Astrocyte (in vitro differentiated cells and primary cell): ENCODE data around the gene EDRF1. TPM values are rescaled to one million over a fixed set of nuclear protein-coding genes. Genes with fewer than 3 reads are reported as not detected.

Experiments used
- DNase-seq: peaks from one replicate; pipeline ENCODE4 v3.0.0-alpha.2; 2010; ENCODE audit warnings: low read depth
- FAIRE-seq: peaks from 2 replicates; lab custom pipeline; 2011; peaks lifted over from hg19 to GRCh38; lab: Jason Lieb, UNC
- H2AFZ ChIP-seq: 2 replicates; pipeline ENCODE4 v1.6.0; 2012; ENCODE audit warnings: low read depth, low read length, inconsistent platforms
- H3K27ac ChIP-seq: 2 replicates; pipeline ENCODE4 v1.5.1; 2011; ENCODE audit warnings: low read depth, low read length, inconsistent platforms
- H3K27me3 ChIP-seq: 2 replicates; pipeline ENCODE4 v1.6.0; 2011; ENCODE audit warnings: low read length, inconsistent platforms; ENCODE audit not compliant: insufficient read depth
- H3K36me3 ChIP-seq: 2 replicates; pipeline ENCODE4 v1.5.1; 2011; ENCODE audit warnings: low read length, inconsistent platforms; ENCODE audit not compliant: insufficient read depth
- H3K4me1 ChIP-seq: 2 replicates; pipeline ENCODE4 v1.5.1; 2011; ENCODE audit warnings: low read length, inconsistent platforms; ENCODE audit not compliant: insufficient read depth
- H3K4me2 ChIP-seq: 2 replicates; pipeline ENCODE4 v1.6.0; 2012; ENCODE audit warnings: low read length, inconsistent platforms
- H3K4me3 ChIP-seq: 2 replicates; pipeline ENCODE4 v1.5.1; 2011; ENCODE audit warnings: low read depth, mild to moderate bottlenecking, low read length, inconsistent platforms; ENCODE audit not compliant: insufficient read depth
- H3K79me2 ChIP-seq: 2 replicates; pipeline ENCODE4 v1.6.0; 2012; ENCODE audit warnings: mild to moderate bottlenecking, low read length, inconsistent platforms; ENCODE audit not compliant: insufficient read depth
- H3K9ac ChIP-seq: 2 replicates; pipeline ENCODE4 v1.6.0; 2012; ENCODE audit warnings: mild to moderate bottlenecking, low read length, inconsistent platforms
- H3K9me3 ChIP-seq: 2 replicates; pipeline ENCODE4 v1.5.1; 2012; ENCODE audit warnings: low read depth, mild to moderate bottlenecking, low read length, inconsistent platforms; ENCODE audit not compliant: insufficient read depth
- H4K20me1 ChIP-seq: 2 replicates; pipeline ENCODE4 v1.6.0; 2012; ENCODE audit warnings: low read length, inconsistent platforms; ENCODE audit not compliant: insufficient read depth
- H3K27ac Mint-ChIP-seq: one replicate; pipeline ENCODE4 v1.8.0; 2021; ENCODE audit warnings: mild to moderate bottlenecking, mixed read lengths; ENCODE audit not compliant: unreplicated experiment
- H3K27me3 Mint-ChIP-seq: one replicate; pipeline ENCODE4 v1.8.0; 2021; ENCODE audit warnings: low read depth, mixed read lengths; ENCODE audit not compliant: unreplicated experiment
- H3K36me3 Mint-ChIP-seq: one replicate; pipeline ENCODE4 v1.8.0; 2021; ENCODE audit warnings: low read depth, mixed read lengths; ENCODE audit not compliant: unreplicated experiment
- H3K4me1 Mint-ChIP-seq: one replicate; pipeline ENCODE4 v1.8.0; 2021; ENCODE audit warnings: low read depth, mixed read lengths; ENCODE audit not compliant: unreplicated experiment
- H3K4me3 Mint-ChIP-seq: one replicate; pipeline ENCODE4 v1.8.0; 2021; ENCODE audit warnings: mild to moderate bottlenecking, moderate library complexity, mixed read lengths; ENCODE audit not compliant: unreplicated experiment
- H3K9me3 Mint-ChIP-seq: one replicate; pipeline ENCODE4 v1.8.0; 2021; ENCODE audit warnings: mild to moderate bottlenecking, mixed read lengths; ENCODE audit not compliant: unreplicated experiment
- EZH2 ChIP-seq: IDR thresholded peaks from 2 replicates; pipeline ENCODE4 v1.6.1; 2012; ENCODE audit warnings: mild to moderate bottlenecking, low read length, inconsistent platforms; ENCODE audit not compliant: insufficient read depth
- total RNA-seq: library from RNA; stranded (reverse); gene quantifications from 2 replicates; pipeline ENCODE4 v1.2.1, GENCODE V29; 2021
- TF ChIP-seq, protein P1 (sequence below): IDR thresholded peaks from 2 replicates; pipeline ENCODE4 v1.5.1; 2011; ENCODE audit warnings: low read depth, mild to moderate bottlenecking, inconsistent platforms, low read length, moderate library complexity; ENCODE audit not compliant: insufficient read depth

The EDRF1 gene
- total RNA-seq, 1 donor from 2014 or later: 25.7 TPM

GRCh38 chr10:125762692-125763648 lies 43.5 kb downstream of the EDRF1 start:
- TF ChIP-seq, protein P1, sequence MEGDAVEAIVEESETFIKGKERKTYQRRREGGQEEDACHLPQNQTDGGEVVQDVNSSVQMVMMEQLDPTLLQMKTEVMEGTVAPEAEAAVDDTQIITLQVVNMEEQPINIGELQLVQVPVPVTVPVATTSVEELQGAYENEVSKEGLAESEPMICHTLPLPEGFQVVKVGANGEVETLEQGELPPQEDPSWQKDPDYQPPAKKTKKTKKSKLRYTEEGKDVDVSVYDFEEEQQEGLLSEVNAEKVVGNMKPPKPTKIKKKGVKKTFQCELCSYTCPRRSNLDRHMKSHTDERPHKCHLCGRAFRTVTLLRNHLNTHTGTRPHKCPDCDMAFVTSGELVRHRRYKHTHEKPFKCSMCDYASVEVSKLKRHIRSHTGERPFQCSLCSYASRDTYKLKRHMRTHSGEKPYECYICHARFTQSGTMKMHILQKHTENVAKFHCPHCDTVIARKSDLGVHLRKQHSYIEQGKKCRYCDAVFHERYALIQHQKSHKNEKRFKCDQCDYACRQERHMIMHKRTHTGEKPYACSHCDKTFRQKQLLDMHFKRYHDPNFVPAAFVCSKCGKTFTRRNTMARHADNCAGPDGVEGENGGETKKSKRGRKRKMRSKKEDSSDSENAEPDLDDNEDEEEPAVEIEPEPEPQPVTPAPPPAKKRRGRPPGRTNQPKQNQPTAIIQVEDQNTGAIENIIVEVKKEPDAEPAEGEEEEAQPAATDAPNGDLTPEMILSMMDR: no peak
- TF ChIP-seq EZH2: no peak
- peaks cover 42% of the 10 kb centered on the region for H3K36me3 ChIP-seq
- no peak for FAIRE-seq
- H3K4me1 ChIP-seq: peaks cover 3% of the 10 kb centered on the region
- Mint-ChIP-seq H3K9me3 (no peaks in the 10 kb centered on the region), H3K27me3 (no peaks in the 10 kb centered on the region), H3K4me1 (peaks cover under 1% of the 10 kb centered on the region), H3K36me3 (peaks cover 23% of the 10 kb centered on the region), H3K27ac (no peak overlapping the region), H3K4me3 (no peak overlapping the region)
- no peak overlapping the region for H2AFZ ChIP-seq
- H3K4me3 ChIP-seq: no peak overlapping the region
- H3K9me3 ChIP-seq: no peaks in the 10 kb centered on the region
- H3K9ac ChIP-seq: no peak overlapping the region
- H3K79me2 ChIP-seq: no peaks in the 10 kb centered on the region
- no peak overlapping the region for H3K4me2 ChIP-seq
- H3K27me3 ChIP-seq: no peaks in the 10 kb centered on the region
- DNase-seq: no peak
- no peak overlapping the region for H3K27ac ChIP-seq
- H4K20me1 ChIP-seq: no peaks in the 10 kb centered on the region

- H3K27ac ChIP-seq: no peak overlapping the region
- H3K9me3 Mint-ChIP-seq: no peaks in the 10 kb centered on the region
- DNase-seq (no peak), FAIRE-seq (no peak)
- H3K27me3 Mint-ChIP-seq: no peaks in the 10 kb centered on the region
- no peak overlapping the region for H2AFZ ChIP-seq
- H3K4me1 ChIP-seq: peaks cover 3% of the 10 kb centered on the region
- H3K4me3 ChIP-seq: no peak overlapping the region
- no peaks in the 10 kb centered on the region for H3K9me3 ChIP-seq
- no peak overlapping the region for H3K4me3 Mint-ChIP-seq
- peaks cover 30% of the 10 kb centered on the region for H3K36me3 ChIP-seq
- H3K4me1 Mint-ChIP-seq: peaks cover 4% of the 10 kb centered on the region
- H3K9ac ChIP-seq: no peak overlapping the region
- TF ChIP-seq, protein P1: no peak
- no peak for TF ChIP-seq EZH2
- no peaks in the 10 kb centered on the region for H3K27me3 ChIP-seq
- H3K27ac Mint-ChIP-seq: no peak overlapping the region
- peaks cover 24% of the 10 kb centered on the region for H3K36me3 Mint-ChIP-seq
- H3K4me2 ChIP-seq: no peak overlapping the region
- H4K20me1 ChIP-seq: no peaks in the 10 kb centered on the region
- H3K79me2 ChIP-seq: no peaks in the 10 kb centered on the region
Measured at GRCh38 chr10:125765835-125766234, 46.3 kb downstream of the EDRF1 start.

GRCh38 chr10:125766511-125766910 lies 47.0 kb downstream of the EDRF1 start:
- Histone ChIP-seq H3K9me3 (no peaks in the 10 kb centered on the region), H3K4me2 (no peak overlapping the region), H2AFZ (no peak overlapping the region), H3K4me3 (no peak overlapping the region), H3K27ac (no peak overlapping the region), H3K79me2 (no peaks in the 10 kb centered on the region), H3K4me1 (peaks cover 3% of the 10 kb centered on the region), H3K27me3 (no peaks in the 10 kb centered on the region), H3K36me3 (peaks cover 25% of the 10 kb centered on the region), H3K9ac (no peak overlapping the region), H4K20me1 (no peaks in the 10 kb centered on the region)
- H3K27me3 Mint-ChIP-seq: no peaks in the 10 kb centered on the region
- FAIRE-seq (no peak), DNase-seq (no peak)
- H3K36me3 Mint-ChIP-seq: peaks cover 24% of the 10 kb centered on the region
- no peak overlapping the region for H3K4me3 Mint-ChIP-seq
- H3K4me1 Mint-ChIP-seq: peaks cover 4% of the 10 kb centered on the region
- no peaks in the 10 kb centered on the region for H3K9me3 Mint-ChIP-seq
- TF ChIP-seq EZH2: no peak
- TF ChIP-seq, protein P1: no peak
- no peak overlapping the region for H3K27ac Mint-ChIP-seq
